Bone marrow (tissue), 2 donors: ENCODE data around the gene KCNAB3.

Experiments
- DNase-seq, 2 donors: peaks; one replicate each; lab custom pipeline; 2025; lab: John Stamatoyannopoulos, UW

The KCNAB3 gene

DNA sequence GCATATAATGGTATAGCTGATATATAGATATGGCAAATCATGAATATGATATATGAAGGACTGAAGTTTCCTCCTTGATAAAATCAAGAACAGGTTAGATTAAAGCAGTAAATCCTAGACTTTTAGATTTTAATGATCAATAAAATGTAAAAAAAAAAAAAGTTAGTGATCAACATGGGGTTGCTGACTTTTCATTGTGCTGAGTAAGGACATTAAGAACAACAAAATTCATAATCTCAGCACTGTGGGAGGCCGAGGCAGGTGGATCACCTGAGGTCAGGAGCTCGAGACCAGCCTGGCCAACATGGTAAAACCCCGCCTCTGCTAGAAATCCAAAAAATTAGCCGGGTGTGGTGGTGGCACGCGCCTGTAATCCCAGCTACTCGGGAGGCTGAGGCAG, 51.4 kb downstream of the KCNAB3 start:
- no peak for DNase-seq

DNA sequence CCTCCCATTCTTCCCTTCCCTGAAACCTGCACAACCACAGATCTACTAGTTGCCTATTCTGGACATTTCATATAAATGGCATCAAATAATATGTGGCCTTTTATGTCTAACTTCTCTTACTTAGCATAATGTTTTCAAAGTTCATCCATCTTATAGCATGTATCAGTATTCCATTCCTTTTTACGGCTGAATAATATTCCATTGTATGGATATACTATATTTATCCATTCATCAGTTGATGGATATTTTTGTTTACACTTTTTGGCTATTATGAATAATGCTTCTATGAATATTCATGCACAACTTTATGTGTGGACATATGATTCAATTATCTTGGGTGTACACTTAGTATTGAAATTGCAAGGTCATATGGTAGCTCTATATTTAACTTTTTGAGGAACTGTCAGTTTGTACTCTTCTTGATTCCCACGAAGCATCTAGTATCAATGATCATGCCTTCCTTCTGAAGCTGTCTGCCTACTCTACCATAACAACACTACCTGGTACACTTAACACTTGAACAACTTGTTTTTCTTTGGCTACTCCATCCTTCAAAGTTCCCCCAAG, 53.8 kb downstream of the KCNAB3 start:
- peak in 1 of 2 donors; percentile 30 for DNase-seq

DNA sequence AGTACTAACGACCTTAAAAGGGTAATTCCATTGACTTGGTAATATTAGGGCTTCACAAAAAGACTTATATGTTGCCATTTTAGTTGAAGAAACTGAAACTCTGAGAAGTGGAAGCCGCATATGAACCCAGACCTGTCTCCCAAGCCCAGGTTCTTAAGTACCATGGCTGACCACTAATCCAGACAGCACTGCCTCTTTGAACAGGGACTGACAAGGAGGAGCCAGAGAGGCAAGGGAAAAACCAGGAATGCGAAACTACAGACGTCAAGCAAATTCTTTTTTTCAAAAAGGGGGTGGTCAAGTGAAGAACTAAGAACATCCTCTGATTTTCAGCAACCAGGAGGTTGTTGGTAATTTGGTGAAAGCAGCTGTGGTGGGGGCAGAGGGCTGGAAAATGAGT, 56.6 kb downstream of the KCNAB3 start:
- no peak for DNase-seq
